HK-2 (cell line): ENCODE data around the gene PLS1.
A peak's percentile ranks its signal among the peaks of the same experiment; 100 is the strongest.
"Not testable (repeated sequence)": the region's sequence is repeated elsewhere in the genome, so short reads cannot be mapped to it uniquely, and the experiment has no call there.

Experiments
- DNase-seq: peaks from one replicate; pipeline ENCODE4 v3.0.0-alpha.2; 2018; ENCODE audit not compliant: unreplicated experiment

PLS1 gene, protein sequence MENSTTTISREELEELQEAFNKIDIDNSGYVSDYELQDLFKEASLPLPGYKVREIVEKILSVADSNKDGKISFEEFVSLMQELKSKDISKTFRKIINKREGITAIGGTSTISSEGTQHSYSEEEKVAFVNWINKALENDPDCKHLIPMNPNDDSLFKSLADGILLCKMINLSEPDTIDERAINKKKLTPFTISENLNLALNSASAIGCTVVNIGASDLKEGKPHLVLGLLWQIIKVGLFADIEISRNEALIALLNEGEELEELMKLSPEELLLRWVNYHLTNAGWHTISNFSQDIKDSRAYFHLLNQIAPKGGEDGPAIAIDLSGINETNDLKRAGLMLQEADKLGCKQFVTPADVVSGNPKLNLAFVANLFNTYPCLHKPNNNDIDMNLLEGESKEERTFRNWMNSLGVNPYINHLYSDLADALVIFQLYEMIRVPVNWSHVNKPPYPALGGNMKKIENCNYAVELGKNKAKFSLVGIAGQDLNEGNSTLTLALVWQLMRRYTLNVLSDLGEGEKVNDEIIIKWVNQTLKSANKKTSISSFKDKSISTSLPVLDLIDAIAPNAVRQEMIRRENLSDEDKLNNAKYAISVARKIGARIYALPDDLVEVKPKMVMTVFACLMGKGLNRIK

DNA sequence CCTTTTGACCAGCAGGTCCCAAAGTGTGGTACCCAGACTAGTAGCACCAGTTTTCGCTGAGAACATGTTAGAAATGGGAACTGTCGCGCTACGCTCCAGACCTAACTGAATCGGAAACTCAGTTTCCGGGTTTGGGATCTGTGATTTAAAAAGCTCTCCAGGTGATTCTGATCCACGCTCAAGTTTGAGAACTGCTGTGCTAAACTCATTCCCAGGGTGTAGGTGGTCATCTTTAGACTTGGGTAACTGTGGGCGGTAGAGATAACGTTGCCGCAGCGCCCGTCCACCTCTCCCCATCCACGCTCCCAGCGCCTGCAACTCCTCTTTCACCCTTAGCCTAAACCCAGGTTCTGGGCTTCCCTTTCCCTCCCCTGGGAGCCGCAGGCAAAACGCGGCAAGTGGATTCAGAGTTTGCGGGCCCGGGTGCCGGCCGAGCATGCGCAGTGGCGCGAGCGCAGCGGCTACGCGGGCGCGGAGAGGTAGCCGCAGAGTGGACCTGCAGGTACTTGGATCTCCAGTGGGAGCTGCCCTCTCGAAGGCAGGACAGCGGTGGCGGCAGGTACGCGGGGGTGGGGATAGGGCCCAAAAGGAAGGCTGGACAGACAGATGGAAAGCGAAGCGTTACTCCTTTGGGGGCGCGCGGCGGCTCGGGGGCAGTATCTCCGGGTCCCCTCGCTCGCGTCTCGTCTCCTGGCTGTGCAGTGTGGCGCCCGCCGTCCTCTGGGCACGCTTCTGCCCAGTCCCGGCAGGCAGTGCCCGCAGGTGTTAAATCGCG is at the start of gene PLS1:
Gene PLS1 (plus strand): TSS at position 443 of the 775 bp plus-strand sequence. CDS start 67,845 bp downstream, outside the sequence.
- DNase-seq, result peak; percentile 97

DNA sequence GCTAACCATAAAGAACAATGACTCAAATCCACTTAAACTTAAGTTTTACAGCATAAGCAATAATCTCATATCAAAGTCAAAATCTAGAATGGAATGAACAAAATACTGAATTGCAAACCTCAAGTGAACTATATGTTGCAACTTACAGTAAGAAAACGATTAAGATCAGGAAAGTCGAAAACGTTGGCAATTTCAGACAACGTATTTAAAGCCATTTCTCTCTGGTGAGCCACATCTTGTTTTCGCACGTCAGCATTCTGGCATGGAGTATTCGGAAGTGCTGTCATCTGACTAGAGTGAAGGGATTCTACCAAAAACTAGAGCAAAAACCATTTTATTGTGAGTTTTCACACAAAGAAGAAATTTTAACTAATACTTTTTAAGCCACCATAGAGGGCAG is 46.2 kb upstream of the PLS1 start:
- DNase-seq, result no peak

DNA sequence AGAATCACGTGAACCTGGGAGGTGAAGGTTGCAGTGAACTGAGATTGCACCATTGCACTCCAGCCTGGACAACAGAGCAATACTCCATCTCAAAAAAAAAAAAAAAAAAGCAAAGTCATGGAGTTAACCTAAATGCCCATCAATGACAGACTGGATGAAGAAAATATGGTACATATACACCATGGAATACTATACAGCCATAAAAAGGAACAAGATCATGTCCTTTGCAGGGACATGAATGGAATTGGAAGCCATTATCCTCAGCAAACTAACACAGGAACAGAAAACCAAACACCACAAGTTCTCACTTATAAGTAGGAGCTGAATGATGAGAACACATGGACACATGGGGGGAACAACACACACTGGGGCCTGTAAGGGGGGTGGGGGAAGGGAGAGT is 43.6 kb upstream of the PLS1 start:
- not testable (repeated sequence) for DNase-seq

DNA sequence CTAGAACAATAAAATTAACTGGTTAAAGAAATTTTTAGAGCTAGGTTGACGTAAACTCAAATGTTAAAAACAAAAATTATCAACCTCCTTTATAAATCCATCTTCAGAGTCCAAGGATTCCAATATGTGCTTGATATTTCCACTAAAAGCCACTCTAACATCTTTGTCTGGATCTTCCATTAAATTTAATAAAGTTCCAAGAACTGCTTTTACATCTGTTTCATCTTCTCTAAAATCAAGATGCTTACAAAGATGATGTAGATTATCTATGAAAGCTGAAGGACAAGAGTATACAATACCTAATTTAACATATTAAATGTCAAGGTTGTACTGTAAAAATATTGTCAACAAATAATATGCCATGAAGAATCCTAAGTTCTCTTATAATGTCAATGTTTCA is 42.5 kb upstream of the PLS1 start:
- no peak for DNase-seq

DNA sequence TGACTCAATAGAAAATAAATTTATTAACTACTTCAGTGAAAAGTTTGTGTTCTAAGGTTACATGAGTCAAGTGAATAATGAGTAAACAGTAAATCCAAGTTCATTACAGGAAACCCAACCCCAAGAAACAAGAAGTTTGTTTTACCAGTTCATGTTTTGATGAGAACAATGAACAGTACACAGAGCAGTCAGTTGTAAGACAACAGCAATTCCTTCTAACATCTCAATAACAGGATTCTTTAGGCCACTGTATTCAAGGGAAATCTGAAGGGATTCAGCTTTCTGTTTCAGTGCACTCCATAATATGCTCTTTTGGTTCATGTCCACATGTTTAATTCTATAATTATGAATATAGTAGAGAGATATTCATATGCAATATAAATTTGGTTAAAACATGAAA is 36.1 kb upstream of the PLS1 start:
- no peak for DNase-seq

DNA sequence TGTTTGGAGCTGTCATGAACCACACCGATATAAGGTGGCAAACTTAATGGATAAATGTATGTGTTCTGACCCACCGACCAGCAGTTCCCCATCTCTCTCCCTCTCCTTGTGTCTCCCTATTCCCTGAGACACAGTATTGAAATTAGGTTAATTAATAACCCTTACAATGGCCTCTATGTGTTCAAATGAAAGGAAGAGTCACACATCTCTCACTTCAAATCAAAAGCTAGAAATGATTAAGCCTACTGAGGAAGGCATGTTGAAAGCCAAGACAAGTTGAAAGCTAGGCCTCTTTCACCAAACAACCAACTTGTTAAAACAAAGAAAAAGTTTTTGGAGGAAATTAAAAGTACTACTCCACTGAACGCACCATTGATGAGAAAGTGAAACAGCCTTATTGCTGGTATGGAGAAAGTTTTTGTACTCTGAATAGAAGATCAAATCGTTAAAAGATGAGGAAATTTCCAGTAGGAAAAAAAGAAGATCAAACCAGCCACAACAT is 32.6 kb upstream of the PLS1 start:
- no peak for DNase-seq

DNA sequence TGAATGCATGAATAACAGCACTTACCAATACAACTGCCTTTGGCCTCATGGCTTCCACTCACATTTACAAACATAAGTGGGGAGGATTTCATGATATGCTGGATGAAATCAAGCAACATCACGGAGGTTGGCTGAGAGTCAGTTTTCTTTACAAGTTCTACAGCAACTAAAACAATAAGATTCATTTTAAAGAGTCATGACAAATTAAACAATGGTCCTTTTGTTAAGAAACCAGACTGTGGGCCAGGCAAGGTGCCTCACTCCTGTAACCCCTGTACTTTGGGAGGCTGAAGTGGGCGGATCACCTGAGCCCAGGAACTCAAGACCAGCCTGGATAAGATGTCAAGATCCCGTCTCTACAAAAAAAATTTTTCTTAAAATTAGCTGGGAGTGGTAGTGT is 30.1 kb upstream of the PLS1 start:
- no peak for DNase-seq

DNA sequence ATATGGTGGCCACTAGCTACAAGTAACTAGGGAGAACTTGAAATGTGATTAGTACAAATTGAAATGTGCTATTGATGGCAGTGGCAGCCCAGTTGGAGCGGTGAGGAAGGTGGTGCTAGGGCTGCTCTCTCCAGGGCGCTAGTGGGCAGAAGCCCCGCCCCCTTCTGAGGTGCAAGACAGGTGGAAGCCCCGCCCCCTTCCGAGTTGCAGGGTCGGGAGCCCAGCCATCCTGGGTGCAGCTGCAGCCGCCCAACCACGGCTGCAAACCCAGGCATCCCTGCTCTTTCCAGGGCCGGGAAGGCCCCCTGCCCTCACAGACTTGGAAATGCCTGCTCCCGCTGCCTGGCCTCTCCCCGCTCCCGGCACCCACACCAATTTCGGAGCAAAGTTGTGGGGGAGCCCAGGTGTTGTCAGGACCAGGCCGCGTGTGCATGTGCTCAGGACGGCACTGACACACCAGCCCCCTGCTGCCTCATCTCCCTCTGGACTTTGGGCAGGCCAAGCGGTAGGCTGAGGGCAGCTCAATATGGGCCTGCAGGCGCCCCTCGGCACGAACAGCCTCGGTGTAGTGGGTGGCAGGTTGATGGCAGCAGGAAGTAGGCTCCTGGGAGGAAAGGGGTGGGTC is 27.7 kb upstream of the PLS1 start:
- DNase-seq, result no peak

DNA sequence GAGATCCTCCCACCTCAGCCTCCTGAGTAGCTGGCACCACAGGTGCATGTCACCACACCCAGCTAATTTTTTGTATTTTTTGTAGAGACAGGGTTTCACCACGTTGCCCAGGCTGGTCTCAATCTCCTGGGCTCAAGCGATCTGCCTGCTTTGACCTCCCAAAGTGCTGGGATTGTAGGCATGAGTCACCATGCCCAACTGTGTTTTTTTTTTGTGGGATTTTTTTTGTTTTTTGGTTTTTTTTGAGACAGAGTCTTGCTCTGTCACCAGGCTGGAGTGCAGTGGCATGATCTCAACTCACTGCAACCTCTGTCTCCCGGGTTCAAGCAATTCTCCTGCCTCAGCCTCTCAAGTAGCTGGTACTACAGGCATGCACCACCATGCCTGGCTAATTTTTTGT is 26.8 kb upstream of the PLS1 start:
- not testable (repeated sequence) for DNase-seq

DNA sequence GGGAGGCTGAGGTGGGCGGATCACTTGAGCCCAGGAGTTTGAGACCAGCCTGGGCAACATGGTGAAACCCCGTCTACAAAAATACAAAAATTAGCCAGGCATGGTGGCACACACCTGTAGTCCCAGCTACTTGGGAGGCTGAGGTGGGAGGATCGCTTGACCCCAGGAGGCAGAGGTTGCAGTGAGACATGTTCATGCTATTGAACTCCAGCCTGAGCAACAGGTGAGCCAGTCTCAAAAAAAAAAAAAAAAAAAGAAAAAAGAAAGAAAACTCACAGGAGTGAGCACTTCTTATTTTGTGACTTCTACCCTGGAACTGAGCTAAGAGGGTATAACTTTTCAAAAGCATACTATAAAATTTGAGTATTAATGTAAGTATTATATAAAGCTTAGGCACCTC is 22.0 kb upstream of the PLS1 start:
- not testable (repeated sequence) for DNase-seq

DNA sequence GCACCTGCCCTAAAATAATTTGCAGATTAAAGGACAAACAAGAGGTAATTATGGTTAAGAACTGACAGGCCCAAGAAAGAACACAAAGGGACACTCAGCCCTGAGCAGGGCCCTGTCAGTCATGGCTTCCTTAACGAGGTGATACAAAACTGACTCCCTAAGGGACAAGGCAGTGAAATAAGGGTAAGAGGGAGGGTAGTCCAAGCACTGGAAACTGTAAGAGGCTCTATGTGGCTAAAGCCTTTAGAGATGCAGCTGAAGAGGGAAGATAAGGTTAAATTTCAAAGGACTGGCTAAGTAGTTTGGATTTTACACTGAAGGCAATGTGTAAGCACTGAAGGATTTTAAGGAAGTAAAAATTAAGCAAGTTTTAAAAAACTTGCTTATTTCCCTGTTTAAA is 21.5 kb upstream of the PLS1 start:
- no peak for DNase-seq

DNA sequence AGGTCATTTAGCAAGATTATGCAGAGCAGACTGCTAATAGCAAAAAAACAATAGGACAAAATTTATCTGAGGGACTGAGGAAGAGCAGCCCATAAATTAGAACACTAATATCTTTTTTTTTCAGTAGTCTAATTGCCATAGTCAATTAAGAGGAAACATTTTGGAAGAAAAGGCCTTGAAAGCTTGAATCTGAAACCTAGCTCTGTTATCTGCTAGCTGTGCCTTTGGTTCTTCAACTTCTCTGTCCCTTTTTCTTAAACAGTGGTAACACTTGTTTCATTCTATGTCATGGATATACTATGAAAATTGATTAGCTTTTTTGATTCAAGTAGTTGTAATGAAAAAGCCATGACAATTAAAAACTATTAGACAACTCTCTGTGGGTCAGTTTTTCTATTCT is 19.4 kb upstream of the PLS1 start:
- no peak for DNase-seq

DNA sequence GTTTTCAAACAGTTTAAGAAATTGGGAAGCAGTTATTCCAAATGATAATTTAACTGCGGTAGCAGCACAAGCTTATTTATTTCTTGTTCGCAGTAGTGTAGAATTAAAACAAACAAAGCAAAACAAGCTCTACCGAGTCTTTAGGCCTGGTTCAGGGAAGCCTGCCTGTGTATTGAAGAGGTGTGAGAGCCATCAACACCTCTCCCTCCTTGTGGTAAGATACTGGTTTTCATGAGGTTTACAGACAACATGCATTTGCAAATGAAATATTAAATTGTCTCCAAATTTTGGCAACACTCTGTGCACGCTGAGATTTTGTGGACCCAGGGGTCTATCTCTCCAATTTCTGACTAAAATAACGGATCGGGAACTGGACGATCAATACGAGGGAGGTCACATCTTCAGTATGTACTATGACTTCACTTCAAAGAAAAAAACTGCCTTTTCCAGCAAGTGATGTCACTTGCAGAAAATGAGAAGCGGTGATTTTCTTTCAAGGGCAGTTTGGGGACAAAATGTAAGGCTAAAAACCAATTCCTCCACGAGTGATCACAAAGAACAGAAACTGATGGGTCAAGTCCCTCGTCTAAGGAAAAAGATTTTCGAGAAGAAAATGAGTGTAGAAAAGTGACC is 18.4 kb upstream of the PLS1 start:
- DNase-seq, result no peak

DNA sequence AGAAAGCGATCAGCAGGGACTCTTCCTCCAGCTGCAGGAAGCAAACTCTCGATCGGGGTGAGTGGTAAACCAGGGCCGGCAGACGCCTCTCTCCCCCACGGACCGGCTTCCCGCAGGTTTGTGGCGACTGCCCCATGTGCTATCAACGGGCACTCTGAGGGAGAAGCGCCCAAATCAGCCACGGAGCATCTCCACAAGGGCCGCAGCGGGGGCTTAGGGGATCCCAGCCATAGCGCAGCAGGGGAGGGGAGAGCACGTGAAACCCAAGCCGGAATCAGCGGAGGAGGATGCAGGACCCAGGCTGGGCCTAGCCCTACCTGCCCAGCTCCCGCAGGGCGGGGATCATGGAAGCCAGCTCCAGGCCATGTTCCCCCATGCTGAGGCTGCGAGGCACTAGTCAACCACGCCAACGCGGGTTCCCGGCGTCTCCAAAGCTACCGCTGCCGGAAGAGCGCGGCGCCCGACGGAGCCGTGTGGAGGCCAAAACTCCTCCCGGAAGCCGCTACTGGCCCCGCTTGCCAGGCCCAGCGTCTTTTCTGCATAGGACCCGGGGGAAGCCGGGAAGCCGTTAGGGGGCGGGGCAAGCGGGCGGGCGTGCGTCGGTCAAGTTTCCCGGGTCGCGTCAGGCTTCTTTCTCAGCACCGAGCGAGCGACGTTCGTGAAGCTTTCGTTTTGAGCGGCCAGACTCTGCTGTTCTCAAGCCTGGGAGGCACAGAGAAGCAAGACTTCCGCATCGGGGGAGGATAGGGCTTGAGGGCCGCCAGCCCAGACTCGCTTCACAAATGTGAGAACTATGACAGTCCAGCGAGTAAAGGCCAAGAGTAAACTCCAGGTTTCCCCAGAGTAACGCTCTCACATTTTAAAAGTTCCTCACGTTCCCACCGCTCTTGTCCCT is 17.6 kb upstream of the PLS1 start, which contains the start of gene ATR:
Gene ATR (minus strand): TSS at position 405 of the 895 bp plus-strand sequence. CDS start 29 bp downstream, at position 376.
- DNase-seq, result peak; percentile 98

DNA sequence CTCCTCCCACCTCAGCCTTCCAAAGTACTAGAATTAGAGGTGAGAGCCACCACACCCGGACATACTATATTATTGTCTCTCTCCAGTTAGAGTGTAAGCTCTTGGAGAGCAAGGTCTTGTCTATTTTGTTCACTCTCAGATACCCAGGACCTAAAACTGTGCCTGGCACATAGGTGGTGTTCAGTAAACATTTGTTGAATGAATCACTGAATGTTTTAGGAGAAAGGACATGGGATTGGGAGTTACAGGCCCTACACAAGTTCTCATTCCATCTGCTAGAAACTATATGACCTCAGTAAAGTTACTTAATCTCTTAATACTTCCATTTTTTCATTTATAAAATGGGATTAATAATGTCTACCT is 16.2 kb upstream of the PLS1 start:
- no peak for DNase-seq

DNA sequence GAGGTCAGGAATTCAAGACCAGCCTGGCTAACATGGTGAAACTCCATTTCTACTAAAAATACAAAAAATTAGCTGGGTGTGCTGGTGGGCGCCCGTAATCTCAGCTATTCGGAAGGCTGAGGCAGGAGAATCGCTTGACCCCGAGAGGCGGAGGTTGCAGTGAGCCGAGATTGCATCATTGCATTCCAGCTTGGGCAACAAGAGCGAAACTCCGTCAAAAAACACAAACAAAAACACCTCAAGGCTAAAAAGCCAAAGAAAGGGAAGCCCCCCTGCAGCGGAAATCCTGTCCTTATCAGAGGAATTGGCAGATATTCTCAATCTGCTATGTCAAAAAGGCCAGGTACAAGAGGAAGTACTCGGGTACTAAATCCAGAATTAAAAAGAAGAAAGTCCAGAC is 15.1 kb upstream of the PLS1 start:
- DNase-seq, result not testable (repeated sequence)

DNA sequence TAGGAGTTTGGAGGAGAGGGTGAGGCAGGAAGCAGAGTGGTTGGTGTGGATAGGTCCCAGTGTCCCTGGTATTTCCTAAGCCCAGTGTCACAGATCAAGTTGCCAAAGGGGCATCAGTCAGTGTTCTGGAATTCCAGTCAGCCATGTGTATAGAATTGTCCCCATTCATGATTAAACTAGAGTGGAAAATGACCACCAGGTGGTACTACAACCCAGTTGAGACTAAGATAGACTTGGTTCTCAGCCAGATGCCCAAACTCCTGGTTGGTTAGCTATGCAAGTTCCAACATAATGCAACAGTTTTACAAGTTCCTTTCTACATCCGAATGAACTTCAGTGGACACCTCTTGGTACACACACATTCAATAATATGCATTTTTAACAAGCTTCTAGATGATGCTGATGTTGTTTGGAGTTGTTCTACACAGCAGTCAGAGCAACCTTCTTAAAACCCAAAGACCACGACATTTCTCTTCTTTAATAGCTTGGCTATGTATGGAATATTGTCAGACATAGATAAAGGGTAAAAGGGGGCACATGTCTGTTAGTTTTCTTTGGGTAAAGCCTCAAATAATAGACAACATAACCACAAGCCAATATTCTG is 9.3 kb upstream of the PLS1 start:
- peak; percentile 57 for DNase-seq

DNA sequence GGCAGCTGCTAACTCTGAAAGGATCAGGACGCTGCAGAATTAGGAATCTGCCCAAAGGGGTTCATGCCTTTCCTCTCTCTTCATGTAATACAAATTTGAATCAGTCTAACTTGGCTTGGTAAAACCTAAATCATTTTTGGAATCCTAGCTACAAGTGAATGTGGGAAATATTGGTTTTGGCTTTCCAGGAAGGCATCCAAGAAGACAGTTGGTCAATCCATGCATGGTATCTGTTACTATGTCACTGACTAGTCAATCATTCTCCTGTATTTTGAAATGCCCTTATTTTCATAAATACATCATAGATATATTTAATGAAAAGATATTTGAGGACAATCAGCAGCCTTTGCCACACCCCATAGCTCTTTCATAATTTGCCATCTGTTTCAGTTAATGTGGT is 7.5 kb upstream of the PLS1 start:
- no peak for DNase-seq

DNA sequence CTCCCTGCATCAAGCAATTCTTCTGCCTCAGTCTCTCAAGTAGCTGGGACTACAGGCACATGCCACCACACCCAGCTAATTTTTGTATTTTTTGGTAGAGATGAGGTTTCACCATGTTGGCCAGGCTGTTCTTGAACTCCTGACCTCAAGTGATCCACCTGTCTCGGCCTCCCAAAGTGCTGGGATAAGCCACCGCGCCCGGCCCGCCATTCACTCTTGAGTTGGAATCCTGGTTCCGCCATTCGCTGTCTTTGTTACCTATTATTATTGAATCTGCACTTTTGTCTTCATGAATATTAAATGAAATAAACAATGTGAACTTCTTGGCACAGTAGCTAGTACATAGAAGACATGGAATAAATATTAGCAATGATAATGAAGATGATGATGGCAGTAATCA is 3.9 kb upstream of the PLS1 start:
- not testable (repeated sequence) for DNase-seq

DNA sequence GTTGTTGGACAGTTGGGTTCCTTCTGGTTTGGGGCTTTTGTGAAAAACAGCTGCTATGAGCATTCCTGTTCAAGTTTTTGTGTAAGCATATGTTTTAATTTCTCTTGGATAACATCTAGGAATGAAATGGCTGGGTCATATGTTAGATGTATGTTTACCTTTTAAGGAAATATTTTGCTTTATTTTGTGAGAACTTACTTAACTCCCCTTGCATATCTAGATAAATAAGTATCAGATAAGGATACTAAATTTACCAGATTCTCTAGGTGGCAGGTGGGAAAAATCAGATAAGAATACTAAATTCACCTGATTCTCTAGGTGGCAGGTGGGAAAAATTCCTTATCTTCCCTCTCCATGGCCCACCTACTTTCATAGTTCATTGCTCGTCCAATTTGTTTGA is 1.1 kb upstream of the PLS1 start:
- DNase-seq, result no peak
